Hindlimb muscle (tissue), 1 donor: Measurements from ENCODE around the gene GIN1. TPM values are rescaled to one million over a fixed set of nuclear protein-coding genes. Genes with fewer than 3 reads are reported as not detected.

Experiments used
- polyA plus RNA-seq: library from polyadenylated mRNA; unstranded; fragments of 120-200 nt; gene quantifications from one replicate; pipeline ENCODE4 v1.2.1, GENCODE V29; 2013; ENCODE audit not compliant: insufficient read length

The GIN1 gene
- polyA plus RNA-seq, 1 donor, result 9.6 TPM

Other genes starting within 250 kb of the GIN1 start
- 28.8 TPM for gene PPIP5K2, start 163 bp upstream of the GIN1 start, polyA plus RNA-seq
- gene MACIR, start 138.6 kb upstream of the GIN1 start, polyA plus RNA-seq, result 13.6 TPM